Gastrocnemius medialis (tissue), 4 donors: ENCODE data around the gene COL4A1. TPM values are rescaled to one million over a fixed set of nuclear protein-coding genes. Genes with fewer than 3 reads are reported as not detected.
A peak's percentile ranks its signal among the peaks of the same experiment; 100 is the strongest.

Source experiments
- ATAC-seq, 2 donors: fragments of 150-250 bp; one replicate each; pipeline ENCODE4 v1.9.1; 2016
- DNase-seq, 2 donors: peaks; one replicate each; pipeline ENCODE4 v3.0.0-alpha.2; 2019
- H3K27ac ChIP-seq, 4 donors: fragments of 200-600 bp; sonication (generic); 1 replicate in 1 of 4; 2 replicates in 3 of 4; pipeline ENCODE4 v1.5.1; 2016 to 2018; ENCODE audit warnings: mild to moderate bottlenecking in 2 of 4, moderate library complexity in 1 of 4
- H3K27me3 ChIP-seq, 3 donors: fragments of 200-600 bp; sonication (generic) in 2 of 3; 1 replicate in 1 of 3; 2 replicates in 2 of 3; pipeline versions ENCODE4 v1.5.1 to v1.6.0; 2016 to 2019; ENCODE audit warnings: mild to moderate bottlenecking in 1 of 3, moderate library complexity in 1 of 3
- H3K36me3 ChIP-seq, 2 donors: fragments of 200-600 bp; sonication (generic) in 1 of 2; one replicate each; pipeline ENCODE4 v1.5.1; 2017 to 2018
- H3K4me1 ChIP-seq, 2 donors: fragments of 200-600 bp; sonication (generic) in 1 of 2; one replicate each; pipeline ENCODE4 v1.5.1; 2016 to 2017; ENCODE audit warnings: mild to moderate bottlenecking in 2 of 2
- H3K4me3 ChIP-seq, 4 donors: fragments of 200-600 bp; sonication (generic) in 3 of 4; 1 replicate in 1 of 4; 2 replicates in 3 of 4; pipeline ENCODE4 v1.5.1; 2016 to 2019; ENCODE audit warnings: mild to moderate bottlenecking in 2 of 4
- H3K9me3 ChIP-seq, 3 donors: fragments of 200-600 bp; sonication (generic) in 2 of 3; 1 replicate in 1 of 3; 2 replicates in 2 of 3; pipeline ENCODE4 v1.5.1; 2016 to 2019
- CTCF ChIP-seq, 5 experiments: fragments of 450-650 bp in 3 of 5; fragments of 200-600 bp in 2 of 5; sonication (generic) in 2 of 5; IDR thresholded peaks in 4 of 5; conservative IDR thresholded peaks in 1 of 5; 1 replicate in 4 of 5; 2 replicates in 1 of 5; pipeline ENCODE4 v1.5.1; 2016 to 2019; ENCODE audit warnings: antibody characterized with exemption in 5 of 5, mild to moderate bottlenecking in 3 of 5, moderate library complexity in 3 of 5
- POLR2A ChIP-seq, 2 donors: fragments of 450-650 bp; IDR thresholded peaks; one replicate each; pipeline ENCODE4 v1.6.1; 2017; ENCODE audit warnings: antibody characterized with exemption in 2 of 2, mild to moderate bottlenecking in 2 of 2, moderate library complexity in 2 of 2
- in situ Hi-C, 4 donors: fragments of 200-750 bp; cut with MboI; loops; one replicate each; pipeline versions ENCODE4 v1.15.0 to v1.8.0; 2017; ENCODE audit warnings: low sequenced_read_pairs in 4 of 4
- intact Hi-C: fragments of 100-400 bp; cut with DNase I; formaldehyde crosslinking; loops from one replicate; pipeline ENCODE4 v1.15.1; 2023; ENCODE audit warnings: low total_unique reads
- total RNA-seq, 4 donors: library from RNA; depleted of rRNA; stranded (reverse); fragments of >200 nt; gene quantifications; one replicate each; pipeline versions ENCODE4 v1.1.0 to v1.2.3, GENCODE V29; 2016

Gene COL4A1
- total RNA-seq, 4 donors from 2014 or later, result 60.5 to 127 (median 120) TPM

DNA sequence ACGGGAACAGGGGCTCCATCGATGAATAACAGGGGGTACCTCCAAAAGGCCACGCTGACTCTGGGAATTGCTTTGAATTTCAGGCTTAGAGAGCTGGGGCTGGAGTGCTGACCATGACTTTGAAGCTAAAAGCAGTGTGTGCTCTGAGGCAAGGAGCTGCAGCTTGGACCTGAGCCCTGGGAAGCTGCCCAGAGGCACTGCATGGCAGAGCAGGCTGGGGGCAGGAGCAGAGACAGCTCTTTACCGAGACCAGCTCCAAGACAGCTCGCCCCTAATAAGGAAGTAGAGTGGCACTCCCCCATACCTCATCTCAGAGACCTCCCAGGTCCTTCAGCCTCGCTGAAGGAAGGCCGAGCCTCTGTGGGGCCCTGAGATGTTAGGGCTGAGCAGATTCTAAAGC lies 200.2 kb downstream of the COL4A1 start:
- intact Hi-C loops, result loop anchor here (5.0 kb wide), 8 partner anchors 99 to 1144 kb away; no protein-coding TSS in a partner anchor
- no peak for TF ChIP-seq CTCF (IDR thresholded peaks at IDR 0.05 in 4 of 5, conservative IDR thresholded peaks at IDR 0.05 in 1 of 5)
- TF ChIP-seq POLR2A (IDR thresholded peaks at IDR 0.05), result no peak
- DNase-seq, result peak; percentile 34 to 75
- no peak overlapping the region for H3K4me3 ChIP-seq
- H3K4me1 ChIP-seq, result peaks cover 26 to 28% of the 10 kb centered on the region in 2 donors
- no peaks in the 10 kb centered on the region for H3K27me3 ChIP-seq
- H3K27ac ChIP-seq, result peak overlapping the region; percentile 42 to 64 (median 50)
- H3K36me3 ChIP-seq, result no peaks in the 10 kb centered on the region
- H3K9me3 ChIP-seq, result no peaks in the 10 kb centered on the region
- in situ Hi-C loops, result loop anchor here in 3 of 4 donors (25.0 kb wide), 3 partner anchors 319 to 1144 kb away; partner anchors contain the start of gene IRS2 (in 2 of the 3)
- ATAC-seq, result peak; percentile 9 to 47

GRCh38 chr13:110105136-110105535 lies 201.8 kb downstream of the COL4A1 start:
- Histone ChIP-seq H3K4me1 (peaks cover 22% of the 10 kb centered on the region in 2 donors), H3K4me3 (no peak overlapping the region), H3K36me3 (no peaks in the 10 kb centered on the region), H3K9me3 (no peaks in the 10 kb centered on the region), H3K27me3 (no peaks in the 10 kb centered on the region), H3K27ac (no peak overlapping the region)
- ATAC-seq (no peak), DNase-seq (no peak)
- no peak for TF ChIP-seq POLR2A (IDR thresholded peaks at IDR 0.05)
- intact Hi-C loops (loop anchor here (1.0 to 5.0 kb wide), 9 partner anchors 8 to 1143 kb away; no protein-coding TSS in a partner anchor), in situ Hi-C loops (loop anchor here in 3 of 4 donors (25.0 kb wide), 3 partner anchors 318 to 1143 kb away; partner anchors contain the start of gene IRS2 (in 2 of the 3))

GRCh38 chr13:110103534-110103933 lies 203.4 kb downstream of the COL4A1 start:
- ATAC-seq, result no peak
- in situ Hi-C loops, result loop anchor here in 3 of 4 donors (25.0 kb wide), 3 partner anchors 316 to 1141 kb away; partner anchors contain the start of gene IRS2 (in 2 of the 3)

DNA sequence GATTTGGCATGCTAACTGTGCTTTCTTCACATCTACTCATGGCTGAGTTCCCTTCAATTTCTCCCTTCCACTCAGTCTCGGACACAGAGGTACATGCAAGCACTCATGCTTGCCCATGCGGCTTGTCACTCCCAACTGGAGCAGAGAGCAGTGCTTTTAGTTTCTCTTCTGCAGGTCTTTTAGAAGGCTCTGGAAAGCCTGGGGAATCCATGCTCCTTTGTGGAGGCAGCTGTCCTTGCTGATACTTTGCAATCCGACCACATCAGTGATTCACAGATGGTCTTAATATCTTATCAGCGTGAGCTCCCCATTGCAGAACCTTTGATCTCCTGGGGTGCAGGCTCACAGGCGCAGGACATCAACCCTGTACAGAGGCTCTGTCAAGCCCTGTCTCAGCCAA lies 203.9 kb downstream of the COL4A1 start:
- Histone ChIP-seq H3K27me3 (no peaks in the 10 kb centered on the region), H3K4me3 (no peak overlapping the region), H3K27ac (no peak overlapping the region), H3K4me1 (peaks cover 11 to 13% of the 10 kb centered on the region in 2 donors), H3K9me3 (no peaks in the 10 kb centered on the region), H3K36me3 (no peaks in the 10 kb centered on the region)
- TF ChIP-seq POLR2A (IDR thresholded peaks at IDR 0.05), result no peak
- TF ChIP-seq CTCF (IDR thresholded peaks at IDR 0.05 in 4 of 5, conservative IDR thresholded peaks at IDR 0.05 in 1 of 5), result no peak
- in situ Hi-C loops (loop anchor here in 3 of 4 donors (25.0 kb wide), 3 partner anchors 316 to 1141 kb away; partner anchors contain the start of gene IRS2 (in 2 of the 3)), intact Hi-C loops (no loop called here)
- DNase-seq (no peak), ATAC-seq (no peak)

More at GRCh38 chr13:110103534-110103933, 203.4 kb downstream of the COL4A1 start:
- Histone ChIP-seq H3K9me3 (no peaks in the 10 kb centered on the region), H3K27ac (no peak overlapping the region), H3K27me3 (no peaks in the 10 kb centered on the region), H3K36me3 (no peaks in the 10 kb centered on the region), H3K4me3 (no peak overlapping the region), H3K4me1 (peaks cover 11 to 13% of the 10 kb centered on the region in 2 donors)
- intact Hi-C loops, result no loop called here
- TF ChIP-seq POLR2A (IDR thresholded peaks at IDR 0.05) (no peak), CTCF (IDR thresholded peaks at IDR 0.05 in 4 of 5, conservative IDR thresholded peaks at IDR 0.05 in 1 of 5) (no peak)
- no peak for DNase-seq

DNA sequence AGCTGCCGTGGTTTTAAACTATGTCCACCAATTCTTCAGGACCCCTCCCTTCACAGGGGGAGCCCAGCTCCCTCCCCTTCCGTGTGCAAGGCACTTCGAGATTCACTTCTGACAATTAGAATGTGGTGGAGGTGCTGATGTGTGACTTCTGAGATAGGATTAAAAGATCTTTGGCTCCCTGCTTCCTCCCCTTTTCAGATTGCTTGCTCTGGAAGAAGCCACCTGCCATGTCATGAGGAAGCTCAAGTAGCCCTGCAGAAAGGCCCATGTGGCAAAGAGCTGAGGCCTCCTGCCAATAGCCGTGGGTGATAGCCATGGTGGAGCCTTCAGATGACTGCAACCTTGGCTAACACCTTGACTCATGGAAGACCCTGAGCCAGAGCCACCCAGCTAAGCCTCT lies 204.9 kb downstream of the COL4A1 start:
- Histone ChIP-seq H3K4me1 (peaks cover 10 to 12% of the 10 kb centered on the region in 2 donors), H3K4me3 (no peak overlapping the region), H3K27ac (no peak overlapping the region), H3K27me3 (no peaks in the 10 kb centered on the region), H3K9me3 (no peaks in the 10 kb centered on the region), H3K36me3 (no peaks in the 10 kb centered on the region)
- intact Hi-C loops, result no loop called here
- ATAC-seq, result no peak
- no peak for TF ChIP-seq POLR2A (IDR thresholded peaks at IDR 0.05)
- TF ChIP-seq CTCF (IDR thresholded peaks at IDR 0.05 in 4 of 5, conservative IDR thresholded peaks at IDR 0.05 in 1 of 5), result no peak
- no peak for DNase-seq
- in situ Hi-C loops, result loop anchor here in 3 of 4 donors (25.0 kb wide), 3 partner anchors 315 to 1140 kb away; partner anchors contain the start of gene IRS2 (in 2 of the 3)
